ENCODE data around the gene MAP3K14.

GRCh38 chr17:45255358-45255757 is 61.5 kb downstream of the MAP3K14 start:
- no peak for TF ChIP-seq CTCF (IDR thresholded peaks at IDR 0.05; ENCODE audit: low read depth, low read length, poor library complexity, severe bottlenecking)
- TF ChIP-seq EZH2phosphoT487 (IDR thresholded peaks at IDR 0.05; ENCODE audit: borderline replicate concordance, low read length) = no peak

Data from DOHH2 (cell line).